ENCODE results near the gene ABTB2. TPM values are rescaled to one million over a fixed set of nuclear protein-coding genes. Genes with fewer than 3 reads are reported as not detected.

Gene ABTB2
- total RNA-seq, 1 experiment from 2014 or later, result 5.5 TPM

- Histone ChIP-seq H3K56ac (ENCODE audit: insufficient read length, low read depth, low read length) (no peak overlapping the region), H4K5ac (ENCODE audit: insufficient read length, low read depth, low read length) (no peak overlapping the region), H2BK5ac (ENCODE audit: insufficient read length, low read length) (no peak overlapping the region), H2BK12ac (ENCODE audit: insufficient read length, low read depth, low read length) (no peak overlapping the region), H4K8ac (replicated peaks; ENCODE audit: insufficient read length, low read depth, low read length) (no peak overlapping the region), H3K23ac (ENCODE audit: insufficient read length, low read depth, low read length) (no peak overlapping the region), H3K18ac (ENCODE audit: insufficient read length, low read depth, low read length) (no peak overlapping the region), H4K20me1 (ENCODE audit: control insufficient read depth, insufficient read depth, insufficient read length) (no peaks in the 10 kb centered on the region), H3K23me2 (ENCODE audit: insufficient read length, low read depth, low read length, poor library complexity, severe bottlenecking) (no peaks in the 10 kb centered on the region), H2AK5ac (ENCODE audit: insufficient read length, low read length) (no peak overlapping the region), H3K4ac (ENCODE audit: low read depth, low read length) (no peak overlapping the region), H3K9ac (ENCODE audit: extremely low read depth, insufficient read length, low read length) (no peak overlapping the region), H4K91ac (ENCODE audit: insufficient read length, low read depth, low read length) (no peak overlapping the region), H2BK15ac (ENCODE audit: low read depth, low read length) (no peak overlapping the region), H3K27ac (ENCODE audit: insufficient read length, low read depth, low read length) (no peak overlapping the region), H3K27me3 (ENCODE audit: insufficient read depth, low read length) (no peaks in the 10 kb centered on the region), H3K79me1 (ENCODE audit: insufficient read depth, low read depth, low read length, poor library complexity, severe bottlenecking) (no peaks in the 10 kb centered on the region), H3K4me1 (ENCODE audit: insufficient read depth, low read length) (no peaks in the 10 kb centered on the region), H2BK20ac (ENCODE audit: low read depth, low read length, poor library complexity, severe bottlenecking) (no peak overlapping the region), H3K14ac (ENCODE audit: insufficient read depth, low read length) (no peak overlapping the region), H3K4me2 (ENCODE audit: insufficient read depth, insufficient read length, low read length) (no peak overlapping the region), H3K9me3 (ENCODE audit: control insufficient read depth, low read depth, low read length) (no peaks in the 10 kb centered on the region), H2AFZ (ENCODE audit: low read length) (no peak overlapping the region), H3K79me2 (ENCODE audit: insufficient read depth, low read length) (no peaks in the 10 kb centered on the region), H3T11ph (ENCODE audit: low read length) (no peak overlapping the region), H2BK120ac (ENCODE audit: low read depth, low read length, poor library complexity, severe bottlenecking) (no peak overlapping the region)
- no peaks in the 10 kb centered on the region for H3K9me3 Mint-ChIP-seq
- H3K4me3 Mint-ChIP-seq, result no peak overlapping the region
- DNase-seq, result no peak
- H3K27ac Mint-ChIP-seq, result no peak overlapping the region
- TF ChIP-seq CTCF (conservative IDR thresholded peaks at IDR 0.05), result no peak
- H3K36me3 Mint-ChIP-seq (ENCODE audit: insufficient read depth in 1 of 3, low read depth in 3 of 3), result peaks cover 40 to 93% (median 82%) of the 10 kb centered on the region in 3 experiments; a peak in 6 of 7 replicates
- no peaks in the 10 kb centered on the region; the same call in 1 of the 2 replicates for H3K27me3 Mint-ChIP-seq (ENCODE audit: low read depth)
- no peaks in the 10 kb centered on the region for H3K4me1 Mint-ChIP-seq
- no CpG with 5 or more reads among the region's 5 CpGs for WGBS (ENCODE audit: extremely low coverage, insufficient read length, low lambda C conversion rate)
These were observed 223.0 kb downstream of the ABTB2 start for GRCh38 chr11:34134765-34135164.
